CD1c-positive myeloid dendritic cell (primary cell): ENCODE results near the gene CTBP2.

ENCODE experiments used
- DNase-seq: peaks from one replicate; pipeline ENCODE4 v3.0.0-alpha.2; 2016; ENCODE audit errors: extremely low spot score

CTBP2 gene

DNA sequence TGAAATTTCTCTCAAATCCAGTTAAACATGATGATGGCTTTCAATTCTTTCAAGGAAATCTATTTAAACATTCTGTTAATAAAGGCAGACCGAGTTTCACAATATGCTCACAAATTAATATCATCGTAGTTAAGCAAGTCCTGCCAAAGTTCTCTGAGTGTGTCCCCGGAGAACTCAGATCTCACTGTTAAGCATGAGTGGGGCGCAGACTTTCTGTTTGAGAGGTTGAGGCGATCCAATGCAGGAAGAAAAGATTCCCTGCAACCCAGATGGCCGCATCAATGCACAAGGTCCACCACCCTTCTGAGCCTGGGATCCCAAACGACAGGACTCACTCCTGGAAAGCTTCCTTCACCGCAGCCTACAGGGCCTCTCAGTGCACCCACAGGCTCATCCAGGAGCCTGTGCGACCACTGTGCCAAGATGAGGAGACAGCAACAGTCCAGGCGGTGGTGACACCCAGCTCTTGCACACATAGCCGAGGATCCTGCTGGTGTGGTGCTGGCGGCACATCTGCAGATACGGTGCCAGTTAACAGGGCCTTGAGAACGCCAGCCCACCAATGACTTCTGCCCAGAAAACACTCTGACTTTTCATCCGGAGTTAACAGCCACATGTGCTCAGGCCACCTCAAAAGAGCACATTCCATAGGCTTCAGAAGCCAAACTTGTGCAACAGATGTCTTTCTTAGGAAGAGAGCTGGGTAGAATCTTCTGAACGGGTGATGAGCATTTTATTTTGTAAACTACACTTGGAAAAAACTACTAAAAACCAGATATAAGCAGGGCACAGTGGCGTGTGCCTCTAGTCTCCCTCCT is 116.3 kb downstream of the CTBP2 start:
- no peak for DNase-seq

GRCh38 chr10:125041856-125042506 is 118.4 kb downstream of the CTBP2 start:
- DNase-seq = no peak

GRCh38 chr10:125039354-125039769 is 121.0 kb downstream of the CTBP2 start:
- DNase-seq = no peak

DNA sequence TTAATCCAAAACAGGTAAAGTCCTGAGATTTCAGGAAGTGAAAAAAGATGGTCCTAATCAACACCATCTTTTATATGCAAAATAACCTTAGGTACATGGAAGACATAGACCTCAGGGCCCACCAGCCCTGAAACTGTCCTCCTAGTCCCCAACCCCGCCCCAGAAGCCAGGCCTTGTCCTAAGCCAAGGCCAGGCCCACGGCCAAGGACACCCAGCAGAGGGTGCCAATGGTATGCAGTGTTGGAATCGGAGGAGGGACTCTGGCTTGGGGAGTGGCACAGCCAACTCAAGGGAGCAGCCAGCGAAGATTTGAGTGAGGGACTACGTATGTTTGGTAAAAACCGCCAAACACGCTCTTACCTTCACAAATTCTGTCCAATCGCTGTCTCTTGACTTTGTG is 121.7 kb downstream of the CTBP2 start:
- no peak for DNase-seq

GRCh38 chr10:125037145-125037877 is 123.1 kb downstream of the CTBP2 start:
- no peak for DNase-seq

DNA sequence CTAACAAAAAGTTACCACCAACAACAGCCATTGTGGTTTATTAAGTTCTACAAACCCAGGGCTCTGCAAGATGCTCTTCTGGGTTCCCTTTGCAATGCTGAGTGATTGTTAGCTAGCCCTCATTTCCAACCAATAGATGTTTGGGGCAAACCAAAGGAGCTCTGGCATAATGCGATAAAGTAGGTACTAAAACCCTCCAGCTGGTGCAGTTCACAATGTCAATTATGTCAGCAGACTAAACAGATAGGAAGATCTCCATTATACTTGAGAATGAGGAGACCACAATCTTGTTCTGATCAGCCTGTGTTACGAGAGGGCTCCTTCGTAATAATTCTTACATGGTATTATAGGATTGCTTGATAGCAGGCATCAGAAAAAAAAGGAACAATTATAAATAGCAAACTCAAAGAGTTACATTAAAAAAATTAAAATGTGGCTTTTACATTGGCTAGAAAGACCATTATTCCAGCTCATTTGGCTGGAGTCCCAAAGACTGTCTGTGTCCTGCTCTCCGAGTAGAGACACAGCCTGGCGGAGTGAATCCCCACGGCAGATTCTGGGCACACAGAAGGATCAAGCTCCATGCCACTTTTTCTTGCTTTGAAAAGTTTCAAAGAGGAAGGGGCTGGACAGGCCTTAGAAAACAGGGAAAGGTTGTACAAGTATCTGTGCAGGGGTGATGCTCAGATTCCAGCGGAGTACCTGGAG is 124.6 kb downstream of the CTBP2 start:
- DNase-seq = no peak

- DNase-seq = no peak
Observed at GRCh38 chr10:125035136-125035535, 125.2 kb downstream of the CTBP2 start.

- no peak for DNase-seq
Observed at GRCh38 chr10:125034675-125035074, 125.7 kb downstream of the CTBP2 start.

- DNase-seq = no peak
Observed at GRCh38 chr10:125033146-125033924, 127.0 kb downstream of the CTBP2 start.

DNA sequence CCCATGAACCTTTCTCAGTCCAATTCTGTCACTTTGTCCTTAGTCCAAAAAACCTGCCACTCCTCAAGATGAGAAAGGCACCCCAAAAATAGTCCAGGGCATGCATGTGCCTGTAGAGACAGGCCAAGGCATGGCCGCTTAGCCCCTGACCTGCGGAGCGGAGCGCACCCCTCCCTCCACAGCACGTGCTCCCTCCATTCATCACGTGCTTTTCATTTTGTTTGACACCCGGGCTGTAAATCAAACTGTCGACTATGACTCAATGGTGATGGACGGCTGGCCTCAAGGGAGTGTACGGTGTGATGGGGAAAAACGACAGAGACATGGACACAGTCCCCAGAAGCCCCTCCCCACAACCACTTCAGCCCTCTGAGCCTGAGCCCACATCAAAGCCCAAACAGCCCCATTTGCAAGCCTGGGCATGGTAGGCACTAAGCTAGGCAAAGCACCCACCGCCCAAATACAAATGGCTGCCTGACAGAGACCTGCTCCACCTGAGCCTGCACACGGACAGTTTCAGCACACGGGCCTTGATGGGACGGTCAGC is 127.8 kb downstream of the CTBP2 start:
- no peak for DNase-seq

DNA sequence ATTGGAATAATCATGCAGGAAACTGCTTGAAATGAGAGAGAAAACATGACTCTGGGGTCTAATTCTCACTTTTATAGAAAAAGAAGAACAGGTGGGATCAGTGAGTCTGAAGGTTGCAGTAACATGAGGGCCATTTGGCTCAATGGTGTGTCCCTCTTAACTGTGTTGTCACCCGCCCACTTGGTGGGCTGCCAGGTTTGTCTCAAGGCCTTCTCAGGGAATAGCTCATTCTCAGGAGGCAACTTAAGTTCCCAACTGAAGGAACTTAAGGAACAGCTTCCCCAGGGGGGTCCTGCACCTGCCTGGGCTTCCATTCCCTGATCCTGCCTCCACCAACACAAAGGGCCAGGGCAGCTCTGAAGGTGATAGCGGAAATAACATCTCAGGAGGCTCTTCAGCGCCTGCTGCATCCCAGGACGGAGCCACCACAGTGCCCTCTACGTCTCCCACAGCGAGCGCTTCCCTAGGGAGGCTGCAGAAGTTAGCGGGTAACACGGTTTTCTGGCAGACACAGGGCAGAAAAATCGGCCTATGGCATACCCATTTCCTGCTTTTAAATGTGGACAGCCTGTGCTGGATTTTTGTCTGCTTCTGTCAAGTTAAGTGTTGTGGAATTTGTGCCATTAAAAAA is 129.7 kb downstream of the CTBP2 start:
- DNase-seq = no peak

DNA sequence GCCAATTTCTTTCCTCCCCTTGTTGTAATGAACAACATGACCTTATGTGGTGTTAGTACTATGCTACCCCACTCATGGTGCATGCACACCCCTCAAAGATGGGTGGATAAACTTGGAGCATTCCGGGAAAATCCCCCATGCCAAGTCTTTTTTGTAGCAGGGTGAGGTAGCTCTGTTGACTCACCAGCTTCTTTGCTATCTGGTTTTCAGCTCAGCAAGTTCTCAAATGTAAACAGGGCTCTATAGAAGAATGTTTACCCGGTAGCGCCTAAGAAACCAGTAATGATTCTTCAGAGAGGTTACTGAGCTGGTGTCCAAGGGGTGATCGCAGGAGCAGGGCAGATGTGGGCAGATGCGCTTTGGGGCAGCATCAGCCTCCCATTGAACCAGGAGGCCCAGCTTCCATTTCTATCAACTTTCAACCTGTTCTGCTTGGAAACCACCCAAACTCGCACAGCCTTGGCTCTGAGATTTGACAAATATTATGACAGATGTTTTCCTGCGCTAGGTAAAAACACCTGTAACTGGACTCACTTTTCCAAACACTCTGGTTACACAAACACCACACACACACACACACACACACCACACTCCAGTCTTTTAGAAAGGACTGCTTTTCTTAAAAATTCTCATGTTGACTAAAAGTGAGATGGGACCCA is 130.7 kb downstream of the CTBP2 start:
- no peak for DNase-seq

GRCh38 chr10:125027871-125028869 is 132.2 kb downstream of the CTBP2 start:
- no peak for DNase-seq

DNA sequence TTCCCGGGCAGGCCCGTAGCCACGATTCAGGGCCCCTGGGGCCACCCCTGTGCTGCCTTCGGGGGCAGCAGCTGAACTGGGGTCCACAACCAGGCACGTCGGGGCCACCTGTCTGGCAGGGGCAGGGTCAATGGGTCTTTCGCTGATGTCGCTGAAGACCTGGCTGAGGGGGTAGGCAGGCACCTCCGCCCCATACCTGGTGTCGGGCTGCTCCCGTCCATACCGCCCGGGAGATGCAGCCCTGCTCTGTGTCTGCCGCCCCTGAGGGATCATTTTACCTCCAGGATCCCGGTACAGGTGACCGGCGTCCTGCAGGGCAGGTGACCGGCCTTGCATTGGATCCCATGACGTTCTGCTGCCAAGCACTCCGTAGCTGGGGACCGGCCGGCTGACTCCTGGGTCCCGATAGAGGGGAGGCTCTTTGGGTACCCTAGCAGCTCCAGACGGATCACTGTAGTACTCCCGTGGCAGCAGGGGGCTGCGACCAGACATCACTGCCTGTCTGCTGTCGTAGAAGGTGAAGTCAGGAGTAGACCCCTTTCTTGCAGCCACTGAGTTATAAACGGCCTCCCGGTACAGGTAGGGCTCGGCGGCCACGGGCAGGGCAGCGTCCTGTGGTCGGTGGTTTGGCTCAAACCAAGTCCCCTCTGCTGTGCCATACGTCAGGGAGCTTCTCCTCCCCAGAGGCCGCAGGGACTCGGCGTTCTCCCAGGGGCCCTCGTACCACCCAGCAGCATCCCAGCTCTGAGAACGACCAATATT is 133.2 kb downstream of the CTBP2 start:
- DNase-seq = no peak

DNA sequence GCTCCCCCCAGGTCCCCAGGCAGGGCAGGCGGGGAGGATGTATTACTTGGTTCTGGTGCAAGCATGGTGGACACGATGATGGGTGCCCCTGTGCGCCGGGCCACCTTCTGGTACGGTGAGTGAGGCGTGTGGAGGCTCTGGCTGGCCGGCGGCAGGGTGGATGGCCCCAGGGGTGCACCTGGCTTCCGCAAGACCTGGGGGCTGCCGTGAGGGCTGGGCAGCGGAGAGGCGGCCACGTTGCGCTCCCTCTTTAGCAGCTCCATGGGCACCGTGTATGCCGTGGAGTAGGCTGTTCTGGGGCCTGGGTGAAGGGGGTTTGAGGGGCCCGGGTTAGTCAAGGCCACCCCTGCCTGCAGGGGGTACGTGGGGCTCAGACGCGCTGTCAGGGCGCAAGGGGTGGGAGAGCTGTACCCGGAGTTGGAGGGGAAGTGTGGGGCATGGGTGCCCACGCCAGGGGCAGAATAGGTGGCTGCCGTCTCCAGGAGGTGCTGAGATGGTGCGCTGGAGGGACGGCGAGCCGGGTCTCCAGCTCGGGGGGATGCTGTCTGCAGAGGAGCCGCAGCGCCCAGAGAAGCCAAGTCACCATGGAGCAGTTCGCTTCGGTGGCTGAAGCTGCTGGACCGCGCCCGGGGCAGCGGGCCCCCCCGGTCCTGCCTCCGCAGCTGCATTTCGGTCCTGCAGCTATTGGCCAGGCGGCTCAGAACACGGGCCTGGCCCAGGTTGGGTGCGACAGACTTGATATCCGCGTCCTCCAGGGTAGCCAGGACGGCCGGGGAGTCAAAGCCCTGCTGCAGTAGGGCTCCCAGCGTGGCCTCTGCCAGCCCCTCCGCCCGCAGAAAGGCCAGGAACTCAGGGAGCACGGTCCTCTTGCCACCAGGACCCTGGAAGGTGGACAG is 134.1 kb downstream of the CTBP2 start:
- DNase-seq = no peak

- DNase-seq = no peak
Observed at GRCh38 chr10:125025341-125025740, 135.0 kb downstream of the CTBP2 start.
